ENCODE data around the gene HEXIM1.

Gene HEXIM1

GRCh38 chr17:45130681-45131615 is 17.3 kb upstream of the HEXIM1 start:
- no peak for DNase-seq

DNA sequence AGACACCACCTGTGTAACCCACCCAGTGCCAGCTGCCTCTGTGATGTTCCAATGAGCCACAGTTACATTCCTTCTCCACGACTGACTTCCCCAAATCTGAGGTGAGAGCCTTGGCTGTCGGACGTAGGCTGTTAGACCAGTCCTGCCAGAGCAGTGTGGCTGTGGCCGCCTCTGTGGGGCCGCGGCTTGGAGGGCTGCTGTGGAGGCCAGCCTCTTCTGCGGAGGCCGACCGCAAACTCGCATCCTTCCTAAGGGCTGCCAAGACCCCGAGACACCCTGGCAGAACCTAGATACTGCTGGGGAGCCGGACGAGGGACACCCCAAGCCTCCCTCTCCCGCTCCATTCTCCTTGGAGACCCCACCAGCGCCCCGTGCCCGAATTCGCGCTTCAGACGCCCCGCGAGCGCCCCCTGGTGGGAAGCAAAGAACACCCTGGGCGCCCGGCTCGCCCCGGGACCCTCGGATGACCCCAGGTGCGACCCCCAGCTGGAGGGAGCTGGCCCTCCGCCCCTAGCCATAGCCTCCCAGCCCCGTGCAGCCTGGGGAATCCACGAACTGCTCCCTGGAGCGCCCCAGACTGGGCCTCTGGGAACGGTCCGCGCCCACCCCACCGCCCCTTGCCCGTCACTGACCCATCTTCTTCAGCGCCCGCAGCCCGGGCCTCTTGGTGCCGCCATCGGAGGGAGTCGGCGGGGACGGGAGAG is 16.5 kb upstream of the HEXIM1 start:
- DNase-seq: peak; percentile 35

DNA sequence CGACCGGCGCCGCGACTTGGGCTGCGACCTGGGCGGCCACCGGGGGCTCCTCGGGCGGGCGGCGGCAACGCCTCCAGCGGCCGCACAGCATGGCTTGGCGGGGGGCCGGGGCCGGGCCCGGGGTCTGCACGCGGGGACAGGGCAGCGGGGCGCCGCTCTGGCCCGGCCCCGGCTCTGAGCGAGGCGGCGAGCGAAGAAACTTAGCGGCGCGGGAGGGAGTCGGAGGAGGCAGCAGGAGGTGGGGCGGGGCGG is 16.0 kb upstream of the HEXIM1 start, which contains the start of gene PLCD3:
Gene PLCD3 (minus strand): TSS at position 196 of the 252 bp plus-strand sequence. CDS start 105 bp downstream, at position 91.
- DNase-seq: no peak

- peak; percentile 39 for DNase-seq
Observed at GRCh38 chr17:45132572-45133463, 15.5 kb upstream of the HEXIM1 start.

DNA sequence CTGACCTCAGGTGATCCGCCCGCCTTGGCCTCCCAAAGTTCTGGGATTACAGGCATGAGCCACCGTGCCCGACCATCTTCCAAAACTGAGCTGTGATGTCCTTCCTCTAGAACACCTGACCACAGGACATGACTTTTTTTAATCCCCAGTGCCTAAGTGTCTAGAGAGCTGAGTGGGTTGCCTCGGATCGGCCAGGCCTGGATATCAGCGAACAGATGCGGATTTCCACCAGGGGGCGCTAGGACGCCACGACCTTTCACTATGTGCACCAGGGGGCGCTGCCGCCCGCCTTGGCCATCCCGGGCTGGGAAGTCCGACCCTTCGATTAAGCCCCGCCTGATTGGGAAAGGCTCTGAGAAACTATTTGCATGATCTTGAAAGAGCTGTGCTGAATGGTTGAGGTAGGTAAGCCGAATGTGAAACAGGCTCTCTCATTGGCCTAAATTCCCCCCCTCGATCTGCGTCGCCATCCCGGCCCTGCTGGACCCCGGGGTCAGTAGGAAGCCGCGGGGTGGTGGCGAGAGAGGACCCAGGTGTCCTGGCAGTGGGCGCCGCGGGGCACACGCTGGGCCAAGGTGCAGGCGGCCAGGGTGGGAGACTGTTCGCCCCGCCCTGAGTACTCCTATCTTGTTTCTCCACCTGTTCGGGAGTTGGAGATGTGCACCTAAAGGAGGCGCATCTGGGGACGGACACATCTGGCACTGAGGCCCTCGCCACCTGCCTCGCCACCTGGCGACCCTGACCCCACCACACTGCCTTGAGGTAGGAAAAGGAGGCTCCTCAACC is 12.9 kb upstream of the HEXIM1 start, which contains the start of gene ACBD4:
Gene ACBD4 (plus strand): TSS at position 496 of the 786 bp plus-strand sequence. CDS start 458 bp downstream, outside the sequence.
- DNase-seq: peak; percentile 94

DNA sequence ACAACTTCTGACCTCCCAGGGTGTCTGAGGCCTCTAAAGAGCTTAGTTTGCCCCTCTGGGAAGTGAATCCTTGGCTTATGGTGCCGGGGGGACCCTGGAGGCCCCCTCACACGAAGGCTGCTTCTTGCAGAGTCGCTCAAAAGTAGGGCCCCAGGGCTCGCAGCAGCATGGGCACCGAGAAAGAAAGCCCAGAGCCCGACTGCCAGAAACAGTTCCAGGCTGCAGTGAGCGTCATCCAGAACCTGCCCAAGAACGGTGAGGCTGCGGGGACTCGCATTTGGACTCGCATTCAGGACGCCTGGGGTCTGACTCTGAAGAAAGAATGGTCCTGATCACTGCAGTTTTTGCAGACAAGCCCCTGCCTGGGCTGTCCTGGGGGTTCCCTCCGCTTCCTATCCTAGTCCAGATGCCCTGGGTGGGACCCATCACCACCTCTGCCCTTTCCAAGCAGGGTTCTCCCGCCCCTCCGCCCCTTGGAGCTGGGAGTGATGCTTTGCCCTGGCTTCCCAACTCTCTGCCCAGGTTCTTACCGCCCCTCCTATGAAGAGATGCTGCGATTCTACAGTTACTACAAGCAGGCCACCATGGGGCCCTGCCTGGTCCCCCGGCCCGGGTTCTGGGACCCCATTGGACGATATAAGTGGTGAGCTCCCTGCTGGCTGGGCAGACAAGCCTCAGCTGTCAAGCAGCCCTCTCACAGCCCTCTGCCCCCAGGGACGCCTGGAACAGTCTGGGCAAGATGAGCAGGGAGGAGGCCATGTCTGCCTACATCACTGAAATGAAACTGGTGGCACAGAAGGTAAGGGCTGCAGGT is 12.1 kb upstream of the HEXIM1 start:
- DNase-seq: no peak

DNA sequence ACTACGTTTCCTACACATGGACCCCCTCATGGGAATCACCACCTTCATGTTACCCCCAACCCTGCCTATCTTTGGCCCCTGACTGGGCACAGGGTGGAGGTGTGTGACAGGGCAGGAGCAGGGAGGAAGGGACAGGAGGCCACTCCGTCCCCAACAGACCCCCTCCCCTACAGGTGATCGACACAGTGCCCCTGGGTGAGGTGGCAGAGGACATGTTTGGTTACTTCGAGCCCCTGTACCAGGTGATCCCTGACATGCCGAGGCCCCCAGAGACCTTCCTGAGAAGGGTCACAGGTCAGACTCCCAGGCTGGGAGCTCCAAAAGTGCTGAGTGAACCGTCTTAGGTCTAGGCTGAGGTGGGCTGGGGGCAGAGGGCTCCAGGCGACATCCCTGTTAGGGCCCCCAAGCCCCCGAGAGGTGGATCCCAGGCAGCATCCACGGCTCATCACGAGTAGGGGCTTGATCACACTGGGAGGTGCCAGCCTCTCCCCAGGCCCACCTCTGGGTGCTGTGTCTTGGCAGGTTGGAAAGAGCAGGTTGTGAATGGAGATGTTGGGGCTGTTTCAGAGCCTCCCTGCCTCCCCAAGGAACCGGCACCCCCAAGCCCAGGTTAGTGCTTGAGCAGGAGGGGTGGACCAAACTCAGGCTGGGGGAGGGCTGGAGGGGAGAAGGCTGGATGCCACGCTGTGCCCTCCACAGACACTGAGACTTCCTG is 11.3 kb upstream of the HEXIM1 start:
- DNase-seq: no peak

- no peak for DNase-seq
Observed at GRCh38 chr17:45137561-45138305, 10.5 kb upstream of the HEXIM1 start.

- DNase-seq: no peak
Observed at GRCh38 chr17:45138911-45139532, 9.3 kb upstream of the HEXIM1 start.

DNA sequence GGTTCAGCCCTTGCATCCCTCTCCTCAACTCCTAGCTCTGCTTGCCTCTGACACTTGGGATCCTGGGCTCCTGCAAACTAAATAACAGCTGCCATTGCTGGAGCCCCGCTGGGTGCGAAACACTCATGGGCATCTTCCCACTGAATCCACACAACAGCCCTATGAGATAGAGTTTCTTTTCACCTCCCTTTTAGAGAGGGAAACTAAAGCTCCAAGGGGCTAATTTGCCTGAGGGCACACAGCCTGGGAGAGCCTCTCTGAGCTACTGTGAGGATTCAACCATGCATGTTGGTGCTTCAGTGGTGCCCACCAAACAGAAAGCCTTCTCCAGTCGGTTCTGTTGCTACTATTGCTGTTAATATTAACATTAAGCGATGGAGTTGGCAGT is 8.7 kb upstream of the HEXIM1 start:
- no peak for DNase-seq

GRCh38 chr17:45143094-45143670 is 5.1 kb upstream of the HEXIM1 start:
- no peak for DNase-seq

- DNase-seq: no peak
Observed at GRCh38 chr17:45143767-45144198, 4.5 kb upstream of the HEXIM1 start.

DNA sequence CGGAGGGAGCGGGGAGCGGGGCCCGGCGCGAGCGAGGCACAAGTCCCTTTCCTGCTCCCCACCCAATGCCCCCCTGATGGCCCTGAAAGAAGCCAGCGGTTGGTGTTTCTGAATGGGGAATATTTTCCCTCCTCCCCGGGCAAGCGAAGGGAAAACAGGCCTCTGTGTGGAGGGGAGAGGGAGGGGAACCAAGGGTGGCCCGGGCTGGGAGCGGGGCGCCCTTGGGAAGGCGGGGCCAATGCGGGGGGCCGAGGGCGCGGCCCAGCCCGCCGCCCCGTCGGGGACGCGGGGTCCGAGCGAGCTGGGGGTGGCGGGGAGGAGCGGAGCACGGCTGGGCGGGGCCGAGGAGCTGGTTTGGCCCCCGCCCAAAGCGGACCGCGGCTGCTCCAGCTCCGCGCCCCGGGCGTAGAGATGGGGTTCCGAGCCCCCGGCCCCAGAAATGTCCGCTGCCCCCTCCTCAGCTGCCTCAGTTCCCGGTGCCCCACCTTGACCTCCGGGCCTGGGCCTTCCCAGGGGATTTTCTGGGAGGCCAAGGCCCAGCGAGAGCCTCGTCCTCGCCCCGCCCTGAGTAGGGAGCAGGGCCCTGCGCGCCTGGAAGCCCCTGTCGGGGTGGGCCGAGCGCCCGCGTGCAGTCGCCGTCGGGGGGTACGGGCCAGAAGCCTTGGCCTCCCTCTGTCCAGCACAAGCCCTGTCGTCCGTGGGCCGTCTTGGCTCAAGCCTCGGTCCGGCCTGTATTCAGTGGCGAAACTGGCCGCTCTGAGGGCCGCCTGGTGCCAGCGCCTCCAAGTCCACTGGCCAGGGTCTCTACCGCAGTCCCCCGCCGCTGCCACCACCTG is 3.9 kb upstream of the HEXIM1 start:
- DNase-seq: no peak

DNA sequence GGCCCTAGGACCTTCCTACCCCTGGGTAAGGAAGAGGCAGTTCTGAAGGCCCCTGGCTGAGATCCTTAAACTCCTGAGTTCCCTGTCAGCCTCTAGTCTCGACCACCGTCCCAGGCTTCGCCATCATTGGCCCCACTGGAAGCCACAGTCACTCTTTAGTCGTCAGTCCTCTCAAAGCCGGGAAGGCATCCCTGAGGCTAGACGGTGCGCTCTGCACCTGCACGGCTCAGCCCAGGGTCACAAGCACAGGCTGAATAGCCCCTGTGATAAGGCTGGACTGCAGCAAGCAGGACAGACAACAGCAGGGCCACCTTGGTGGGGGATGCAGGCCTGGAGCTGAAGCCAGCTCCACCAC is 3.3 kb upstream of the HEXIM1 start:
- no peak for DNase-seq

- DNase-seq: no peak
Observed at GRCh38 chr17:45146166-45146565, 2.1 kb upstream of the HEXIM1 start.

DNA sequence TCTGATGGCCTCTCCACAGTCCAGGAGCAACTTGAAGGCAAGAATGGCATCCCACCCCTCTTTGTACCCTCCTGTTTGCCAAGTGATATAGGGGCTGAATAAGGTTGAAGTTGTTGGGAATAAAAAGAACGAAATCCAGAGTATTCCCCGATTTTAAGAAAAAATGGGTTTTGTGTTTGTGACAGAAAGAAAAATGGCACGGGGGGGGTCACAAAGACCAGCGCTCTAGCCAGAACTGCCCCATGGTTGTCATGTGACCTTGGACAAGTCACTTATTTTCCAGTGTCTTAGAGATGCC is 1.7 kb upstream of the HEXIM1 start:
- DNase-seq: no peak

DNA sequence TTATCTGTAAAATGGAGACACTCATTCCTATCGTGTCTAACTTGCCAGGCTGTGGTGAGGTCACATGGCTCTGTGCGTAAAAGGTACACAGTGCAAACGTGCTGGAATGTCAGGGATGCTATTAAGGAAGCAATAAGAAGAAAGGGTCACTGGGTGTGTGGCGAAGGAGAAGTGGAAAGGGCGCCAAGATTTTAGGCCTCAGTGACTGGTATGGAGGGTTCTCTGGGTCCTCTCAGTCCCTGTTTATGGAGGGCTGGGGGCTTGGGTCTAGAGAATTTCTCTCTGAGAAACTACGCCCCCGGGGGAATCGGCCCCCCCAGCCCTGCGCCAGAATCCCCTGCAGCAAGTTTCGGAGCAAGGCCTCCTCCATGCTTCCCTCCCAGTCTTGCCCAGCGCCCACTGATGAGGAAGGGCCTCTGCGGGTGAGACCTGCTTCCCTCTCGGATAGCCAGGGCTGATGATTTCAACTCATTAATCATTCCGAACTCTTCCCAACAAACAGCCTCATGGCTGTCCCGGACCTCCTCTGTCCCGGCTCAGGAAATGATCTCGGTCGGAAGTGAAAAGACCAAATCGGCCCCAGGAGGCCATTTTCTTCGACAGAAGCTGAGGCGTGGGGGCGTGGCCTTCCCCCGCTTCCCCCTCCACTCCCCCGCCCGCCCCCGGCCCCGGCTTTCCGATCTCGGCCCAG is 1.2 kb upstream of the HEXIM1 start:
- peak; percentile 87 for DNase-seq
